Measurements from ENCODE around the gene ATG9A.

Gene ATG9A

DNA sequence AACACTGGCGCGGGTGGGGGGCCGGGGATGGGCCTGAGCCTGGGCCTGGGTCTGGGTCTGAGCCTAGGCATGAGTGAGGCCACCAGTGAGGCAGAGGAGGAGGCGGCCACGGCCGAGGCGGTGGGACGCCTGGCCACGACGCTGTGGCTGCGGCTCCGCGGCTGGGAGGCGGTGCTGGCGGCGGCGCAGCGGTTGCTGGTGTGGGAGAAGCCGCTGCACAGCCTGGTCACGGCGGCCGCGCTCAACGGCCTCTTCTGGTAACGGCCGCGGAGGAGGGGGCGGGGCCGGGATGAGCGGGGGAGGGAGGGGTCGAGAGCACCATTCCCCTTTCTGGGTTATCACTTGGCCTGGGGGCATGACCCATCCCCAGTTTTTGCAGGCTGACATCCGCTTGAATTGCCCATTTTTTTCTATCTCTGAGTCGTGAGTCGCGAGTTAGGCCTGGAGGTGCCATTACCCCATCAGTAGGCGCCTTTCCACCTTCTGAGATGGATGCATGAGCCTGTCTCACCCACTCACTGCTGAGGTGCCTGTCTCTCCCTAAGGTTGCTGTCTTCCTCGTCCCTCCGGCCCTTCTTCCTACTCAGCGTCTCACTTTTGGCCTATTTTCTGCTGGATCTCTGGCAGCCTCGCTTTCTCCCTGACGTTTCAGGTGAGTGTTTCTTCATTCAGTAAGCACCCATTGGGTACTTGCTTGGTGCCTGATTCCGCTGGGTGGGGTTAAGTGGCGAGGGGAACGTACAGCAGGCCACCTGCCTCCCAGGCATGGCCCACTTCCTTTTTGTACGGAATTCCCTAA lies 50.9 kb downstream of the ATG9A start:
- Histone ChIP-seq H3K4me3 (ENCODE audit: low read length) (peak overlapping the region; percentile 66), H3K9me3 (ENCODE audit: insufficient read depth, low read depth, low read length) (no peaks in the 10 kb centered on the region), H3K27ac (ENCODE audit: low read depth, low read length) (0 out of 2 replicates have a peak overlapping the region, but pooled peaks have one; percentile 56), H3K36me3 (ENCODE audit: insufficient read depth, low read length) (peaks cover 49% of the 10 kb centered on the region), H3K27me3 (ENCODE audit: insufficient read depth, low read length) (no peaks in the 10 kb centered on the region), H3K9ac (ENCODE audit: low read depth, low read length) (peak overlapping the region; percentile 23; the same call in 1 of the 2 replicates), H3K4me1 (ENCODE audit: insufficient read depth, low read length) (peaks cover 10% of the 10 kb centered on the region; the same call in 1 of the 2 replicates)
- WGBS, result 6% methylated on average over 44 of the region's 45 CpGs

DNA sequence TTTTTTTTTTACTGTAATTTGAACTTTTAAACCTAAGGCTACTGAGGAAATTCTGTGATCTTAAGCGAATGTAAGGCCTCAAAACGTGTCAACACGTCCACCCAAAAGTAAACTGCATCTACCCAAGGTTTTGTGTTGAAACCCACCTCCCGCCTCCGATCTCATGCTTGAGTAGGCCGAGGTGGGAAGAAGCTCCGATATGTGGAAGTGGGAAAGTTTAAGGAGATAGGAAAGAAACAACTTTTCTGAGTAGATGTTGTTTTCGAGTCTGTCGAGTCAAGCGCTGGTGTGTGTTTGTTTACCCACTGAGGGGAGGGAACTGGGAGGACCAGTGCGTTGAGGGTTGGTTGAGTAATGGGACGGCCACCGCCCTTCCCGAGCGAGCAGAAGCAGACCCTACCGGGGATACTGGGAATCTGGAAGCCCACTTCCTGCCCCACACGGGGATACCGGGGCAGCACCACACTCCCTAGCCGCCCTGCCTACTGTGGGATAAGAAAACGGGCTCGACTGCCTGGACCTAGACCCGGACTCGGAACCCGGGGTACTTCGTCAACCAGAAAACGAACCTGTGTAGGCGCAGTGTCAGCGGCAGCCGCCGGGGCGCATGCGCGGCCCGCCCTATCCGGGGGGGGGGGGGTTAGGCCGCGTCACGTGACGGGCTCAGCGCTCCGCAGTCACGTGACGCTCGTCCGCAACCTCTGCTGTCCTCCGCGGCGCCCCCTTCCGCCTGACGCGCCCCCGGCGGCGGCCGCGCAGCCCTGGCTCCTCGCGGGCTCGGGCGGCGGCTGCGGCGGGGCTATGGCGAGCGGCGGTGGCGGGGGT lies 51.7 kb downstream of the ATG9A start, which contains the start of gene RETREG2:
Gene RETREG2, plus strand, starts transcription at position 724 of the 825 bp plus-strand sequence. Its CDS starts 78 bp downstream, at position 802.
- Histone ChIP-seq H3K27ac (ENCODE audit: low read depth, low read length) (peak within 1 kb of the TSS; percentile 69), H3K4me1 (ENCODE audit: insufficient read depth, low read length) (peaks cover 10% of the 10 kb centered on the region; the same call in 1 of the 2 replicates), H3K4me3 (ENCODE audit: low read length) (peak within 1 kb of the TSS; percentile 66), H3K27me3 (ENCODE audit: insufficient read depth, low read length) (no peaks in the 10 kb centered on the region), H3K36me3 (ENCODE audit: insufficient read depth, low read length) (peaks cover 41% of the 10 kb centered on the region), H3K9me3 (ENCODE audit: insufficient read depth, low read depth, low read length) (no peaks in the 10 kb centered on the region), H3K9ac (ENCODE audit: low read depth, low read length) (peak within 1 kb of the TSS; percentile 40)
- WGBS, result under 1% methylated on average over 67 of the region's 67 CpGs

DNA sequence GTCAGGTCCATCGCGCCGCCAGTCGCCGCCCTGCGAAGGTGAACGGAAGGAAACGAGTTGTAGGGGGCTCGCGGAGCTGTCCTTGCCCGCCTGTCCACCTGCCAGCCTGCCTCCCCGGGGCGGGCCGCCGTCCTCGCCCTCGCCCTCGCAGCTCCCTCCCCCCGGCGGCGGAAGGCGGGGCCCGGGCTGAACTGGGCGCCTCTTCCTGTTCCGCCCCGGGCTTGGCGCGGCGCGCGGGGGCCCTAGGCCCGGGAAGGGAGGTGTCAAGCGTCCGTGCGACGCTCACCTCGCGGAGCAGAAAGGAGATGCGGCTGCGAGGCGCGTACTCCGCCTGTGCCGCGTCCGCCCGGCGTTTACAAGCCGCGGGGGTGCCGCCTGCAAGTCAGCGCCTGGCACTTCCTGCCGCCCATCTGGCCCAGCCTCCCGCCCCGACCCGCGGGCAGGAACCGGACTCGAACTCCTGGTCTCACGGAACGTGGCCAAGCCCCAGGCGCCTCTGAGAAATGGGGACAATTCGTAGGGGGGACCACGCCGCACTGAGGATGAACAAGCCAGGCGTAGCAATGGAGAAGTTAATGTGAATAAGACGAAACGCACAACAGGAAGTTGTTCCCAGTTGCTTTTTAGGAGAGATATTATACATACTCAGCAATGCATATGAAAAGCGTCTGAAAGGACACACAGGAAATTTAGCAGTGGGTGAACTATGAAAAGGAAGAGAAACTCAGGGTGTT lies 52.5 kb downstream of the ATG9A start, which contains the start of gene CNPPD1:
Gene CNPPD1, minus strand, starts transcription at position 108 of the 734 bp plus-strand sequence. Its CDS starts 97 bp downstream, at position 11.
- peak within 1 kb of the TSS; percentile 66 for H3K4me3 ChIP-seq (ENCODE audit: low read length)
- under 1% methylated on average over 69 of the region's 69 CpGs for WGBS
- H3K27ac ChIP-seq (ENCODE audit: low read depth, low read length), result peak within 1 kb of the TSS; percentile 69
- H3K4me1 ChIP-seq (ENCODE audit: insufficient read depth, low read length), result peaks cover 10% of the 10 kb centered on the region; the same call in 1 of the 2 replicates
- no peaks in the 10 kb centered on the region for H3K9me3 ChIP-seq (ENCODE audit: insufficient read depth, low read depth, low read length)
- peak within 1 kb of the TSS; percentile 40 for H3K9ac ChIP-seq (ENCODE audit: low read depth, low read length)
- H3K36me3 ChIP-seq (ENCODE audit: insufficient read depth, low read length), result peaks cover 33% of the 10 kb centered on the region
- no peaks in the 10 kb centered on the region for H3K27me3 ChIP-seq (ENCODE audit: insufficient read depth, low read length)

DNA sequence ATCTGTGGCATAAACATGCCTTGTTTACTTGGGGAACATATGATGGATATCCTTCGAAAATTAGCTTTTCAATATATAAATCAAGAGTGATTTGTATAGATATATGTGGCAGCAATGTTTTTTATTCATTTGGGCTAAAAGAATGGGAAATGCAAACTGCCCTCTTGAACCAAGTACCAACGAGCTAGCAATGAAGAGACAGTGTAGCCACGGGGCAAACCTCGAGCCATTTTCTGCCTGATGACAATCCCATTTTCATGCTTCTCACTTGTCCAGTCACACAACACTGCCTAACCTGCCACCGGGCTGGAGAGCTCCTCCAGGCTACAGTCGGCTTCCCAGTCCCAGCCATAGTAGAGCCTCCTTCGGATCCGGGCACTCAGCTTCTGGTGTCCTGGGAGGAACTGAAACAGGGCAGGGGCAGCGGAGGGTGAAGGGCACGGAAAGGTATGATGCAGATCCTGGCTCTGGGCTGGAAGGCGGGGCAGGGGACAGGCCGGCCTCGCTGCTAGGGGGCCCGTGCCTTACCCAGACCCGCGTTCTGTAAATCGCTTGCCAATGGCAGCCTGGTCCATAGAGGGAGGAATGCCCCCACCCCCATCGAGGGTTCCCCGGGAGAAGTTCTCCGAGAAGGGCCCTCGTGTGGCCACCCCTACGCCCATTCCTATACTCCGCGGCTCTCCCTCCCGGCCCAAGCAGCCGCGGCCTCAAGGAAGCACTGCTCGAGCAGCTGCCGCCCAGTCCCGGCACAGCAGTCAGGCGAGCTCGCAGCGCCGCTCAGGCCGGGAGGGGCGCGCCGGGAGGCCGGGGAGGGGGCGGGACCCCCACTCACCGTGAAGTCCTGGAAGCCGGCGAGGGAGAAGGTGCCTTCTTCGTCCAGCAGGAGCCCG lies 53.3 kb downstream of the ATG9A start:
- H3K9me3 ChIP-seq (ENCODE audit: insufficient read depth, low read depth, low read length), result no peaks in the 10 kb centered on the region
- peaks cover 10% of the 10 kb centered on the region; the same call in 1 of the 2 replicates for H3K4me1 ChIP-seq (ENCODE audit: insufficient read depth, low read length)
- H3K27me3 ChIP-seq (ENCODE audit: insufficient read depth, low read length), result no peaks in the 10 kb centered on the region
- H3K27ac ChIP-seq (ENCODE audit: low read depth, low read length), result peak overlapping the region; percentile 69; the same call in 1 of the 2 replicates
- peak overlapping the region; percentile 40 for H3K9ac ChIP-seq (ENCODE audit: low read depth, low read length)
- peak overlapping the region; percentile 66 for H3K4me3 ChIP-seq (ENCODE audit: low read length)
- 3% methylated on average over 44 of the region's 45 CpGs for WGBS
- peaks cover 25% of the 10 kb centered on the region for H3K36me3 ChIP-seq (ENCODE audit: insufficient read depth, low read length)

DNA sequence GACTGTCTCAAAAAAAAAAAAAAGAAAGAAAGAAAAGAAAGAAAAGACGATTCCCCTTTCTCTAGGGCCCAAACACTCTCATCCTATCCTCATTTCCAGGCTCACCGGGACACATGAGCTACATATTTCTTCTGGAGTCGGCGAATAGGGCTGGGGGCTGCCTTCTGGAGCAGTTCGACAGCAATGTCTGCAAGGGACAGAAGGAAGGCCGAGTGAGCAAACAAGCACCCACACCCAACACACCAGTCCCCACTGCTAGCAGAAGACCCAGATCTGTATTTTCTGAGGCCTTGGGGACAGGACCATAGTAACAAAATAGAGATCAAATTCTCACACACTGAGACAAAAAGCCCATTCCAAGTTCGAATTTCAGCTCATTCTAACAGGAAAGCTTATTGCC lies 54.0 kb downstream of the ATG9A start:
- H3K9me3 ChIP-seq (ENCODE audit: insufficient read depth, low read depth, low read length), result no peaks in the 10 kb centered on the region
- peaks cover 18% of the 10 kb centered on the region for H3K36me3 ChIP-seq (ENCODE audit: insufficient read depth, low read length)
- no peak overlapping the region for H3K9ac ChIP-seq (ENCODE audit: low read depth, low read length)
- H3K4me3 ChIP-seq (ENCODE audit: low read length), result peak overlapping the region; percentile 66
- 92% methylated on average over 7 of the region's 7 CpGs for WGBS
- no peaks in the 10 kb centered on the region for H3K27me3 ChIP-seq (ENCODE audit: insufficient read depth, low read length)
- H3K4me1 ChIP-seq (ENCODE audit: insufficient read depth, low read length), result peaks cover 10% of the 10 kb centered on the region; the same call in 1 of the 2 replicates
- H3K27ac ChIP-seq (ENCODE audit: low read depth, low read length), result no peak overlapping the region

DNA sequence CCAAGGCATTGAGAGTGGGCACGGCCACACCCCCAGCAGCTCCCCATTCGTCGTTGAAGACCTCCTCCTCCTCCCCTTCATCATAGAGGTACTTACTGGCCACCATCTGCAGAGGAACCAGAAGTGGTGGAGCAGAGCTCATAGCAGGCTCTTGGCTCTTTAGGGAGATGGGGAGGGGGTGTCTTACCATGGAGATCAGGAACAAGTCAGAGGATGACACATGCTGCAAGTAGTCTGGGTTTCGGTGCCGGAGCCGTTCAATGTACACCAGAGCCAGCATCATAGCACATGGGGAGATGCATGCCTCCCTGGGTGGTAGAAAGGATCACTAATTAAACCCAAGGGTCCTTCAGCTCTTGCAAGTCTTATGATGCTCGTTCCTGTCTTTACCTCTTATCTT lies 54.6 kb downstream of the ATG9A start:
- H3K27ac ChIP-seq (ENCODE audit: low read depth, low read length), result no peak overlapping the region
- 87% methylated on average over 7 of the region's 7 CpGs for WGBS
- H3K4me3 ChIP-seq (ENCODE audit: low read length), result no peak overlapping the region
- peaks cover 12% of the 10 kb centered on the region for H3K36me3 ChIP-seq (ENCODE audit: insufficient read depth, low read length)
- H3K9me3 ChIP-seq (ENCODE audit: insufficient read depth, low read depth, low read length), result no peaks in the 10 kb centered on the region
- H3K4me1 ChIP-seq (ENCODE audit: insufficient read depth, low read length), result peaks cover 10% of the 10 kb centered on the region; the same call in 1 of the 2 replicates
- no peak overlapping the region for H3K9ac ChIP-seq (ENCODE audit: low read depth, low read length)
- no peaks in the 10 kb centered on the region for H3K27me3 ChIP-seq (ENCODE audit: insufficient read depth, low read length)

DNA sequence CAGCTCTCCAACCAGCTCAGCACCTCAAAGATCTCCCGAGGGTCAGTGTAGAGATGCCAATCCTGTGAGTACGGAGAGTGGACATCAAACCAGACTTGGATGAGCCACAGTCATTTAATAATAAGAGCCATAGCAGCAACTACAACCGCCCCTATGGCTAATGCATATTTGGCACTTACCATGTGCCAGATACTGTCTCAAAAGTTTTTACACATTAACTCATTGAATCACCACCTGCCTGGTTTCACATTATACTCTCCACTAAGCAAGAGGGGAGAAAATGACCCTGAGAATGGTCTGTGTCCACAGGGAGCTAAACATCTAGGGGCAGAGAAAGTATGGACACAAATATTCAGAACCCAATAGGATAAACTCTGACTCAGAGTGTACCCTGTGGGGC lies 55.3 kb downstream of the ATG9A start:
- Histone ChIP-seq H3K36me3 (ENCODE audit: insufficient read depth, low read length) (peaks cover 12% of the 10 kb centered on the region), H3K4me3 (ENCODE audit: low read length) (no peak overlapping the region), H3K27ac (ENCODE audit: low read depth, low read length) (no peak overlapping the region), H3K9me3 (ENCODE audit: insufficient read depth, low read depth, low read length) (no peaks in the 10 kb centered on the region), H3K27me3 (ENCODE audit: insufficient read depth, low read length) (no peaks in the 10 kb centered on the region), H3K9ac (ENCODE audit: low read depth, low read length) (no peak overlapping the region), H3K4me1 (ENCODE audit: insufficient read depth, low read length) (peaks cover 8% of the 10 kb centered on the region; the same call in 1 of the 2 replicates)
- 93% methylated on average over 3 of the region's 3 CpGs for WGBS

DNA sequence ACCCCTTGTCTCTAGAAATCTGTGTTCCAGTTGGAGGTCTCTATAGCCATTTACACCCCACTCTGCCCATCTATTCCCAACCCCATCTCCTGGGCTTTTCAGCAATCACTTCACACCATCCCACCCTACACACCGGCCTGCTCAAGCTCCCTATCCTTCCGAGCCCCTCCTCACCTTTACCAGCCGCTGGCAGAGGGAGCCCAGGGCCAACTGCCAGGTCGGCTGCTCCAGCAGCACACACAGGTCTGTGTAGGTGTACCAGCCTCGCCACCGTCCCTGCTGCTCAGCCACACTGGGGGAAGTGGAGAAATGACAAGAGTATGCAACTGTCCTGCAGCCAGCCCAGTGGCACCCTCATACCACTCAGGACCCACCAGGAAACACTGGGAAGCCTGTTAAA lies 56.3 kb downstream of the ATG9A start:
- Histone ChIP-seq H3K4me3 (ENCODE audit: low read length) (no peak overlapping the region), H3K27me3 (ENCODE audit: insufficient read depth, low read length) (no peaks in the 10 kb centered on the region), H3K36me3 (ENCODE audit: insufficient read depth, low read length) (peaks cover 12% of the 10 kb centered on the region), H3K9me3 (ENCODE audit: insufficient read depth, low read depth, low read length) (no peaks in the 10 kb centered on the region), H3K27ac (ENCODE audit: low read depth, low read length) (no peak overlapping the region), H3K9ac (ENCODE audit: low read depth, low read length) (no peak overlapping the region), H3K4me1 (ENCODE audit: insufficient read depth, low read length) (peaks cover 6% of the 10 kb centered on the region; the same call in 1 of the 2 replicates)
- WGBS, result 94% methylated on average over 6 of the region's 6 CpGs

DNA sequence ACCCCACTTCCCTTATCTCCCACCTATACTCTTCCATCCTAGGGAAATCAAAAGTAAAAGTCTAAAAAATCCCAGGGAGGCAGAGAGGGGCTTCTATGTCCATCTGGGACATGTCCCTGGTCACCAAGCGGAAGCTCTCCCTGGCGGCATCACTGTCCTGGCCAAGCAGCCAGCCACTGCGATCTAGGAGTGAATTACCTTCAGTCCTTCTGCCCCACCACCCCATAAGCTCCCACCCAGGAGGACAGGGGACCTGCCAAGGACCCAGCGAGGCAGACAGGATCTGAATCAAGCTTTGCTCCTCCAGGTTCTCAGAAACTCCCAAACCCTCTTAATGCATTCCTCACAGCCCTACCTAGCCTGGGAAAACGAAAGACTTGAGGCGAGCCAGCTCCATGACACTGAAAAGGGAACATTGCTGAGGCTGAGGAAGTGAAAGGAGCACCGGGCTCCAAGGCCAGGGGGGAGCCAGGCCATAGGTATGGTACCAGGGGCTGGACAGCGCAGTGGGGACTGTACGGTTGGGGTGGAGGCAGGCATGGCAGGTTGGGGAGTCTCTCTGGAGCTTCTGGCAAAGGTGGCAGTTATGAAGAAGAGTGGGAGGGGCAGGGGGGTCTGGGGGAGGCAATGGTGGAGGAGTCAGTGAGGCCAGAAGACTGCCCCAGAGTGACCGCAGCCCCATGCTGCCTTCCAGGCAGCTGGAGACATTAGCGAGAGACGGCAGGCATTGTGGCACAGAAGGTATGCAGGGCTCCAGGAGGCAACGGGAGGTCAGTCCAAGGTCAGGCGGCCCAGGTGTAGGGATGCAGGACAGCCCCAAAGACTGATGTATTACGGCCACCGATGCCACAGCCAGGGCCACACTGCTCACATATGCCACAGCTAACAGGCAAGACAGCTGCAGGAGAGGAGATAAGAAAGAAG lies 56.9 kb downstream of the ATG9A start:
- no peak overlapping the region for H3K4me3 ChIP-seq (ENCODE audit: low read length)
- WGBS, result 89% methylated on average over 16 of the region's 16 CpGs
- peaks cover 6% of the 10 kb centered on the region; the same call in 1 of the 2 replicates for H3K4me1 ChIP-seq (ENCODE audit: insufficient read depth, low read length)
- no peak overlapping the region for H3K9ac ChIP-seq (ENCODE audit: low read depth, low read length)
- H3K9me3 ChIP-seq (ENCODE audit: insufficient read depth, low read depth, low read length), result no peaks in the 10 kb centered on the region
- no peaks in the 10 kb centered on the region for H3K27me3 ChIP-seq (ENCODE audit: insufficient read depth, low read length)
- peaks cover 12% of the 10 kb centered on the region for H3K36me3 ChIP-seq (ENCODE audit: insufficient read depth, low read length)
- no peak overlapping the region for H3K27ac ChIP-seq (ENCODE audit: low read depth, low read length)

Measured in HUES64 (cell line).